ENCODE measurements around the gene DACT3. TPM values are rescaled to one million over a fixed set of nuclear protein-coding genes. Genes with fewer than 3 reads are reported as not detected.
"Not testable (repeated sequence)": the region's sequence is repeated elsewhere in the genome, so short reads cannot be mapped to it uniquely, and the experiment has no call there.

The DACT3 gene
- total RNA-seq, 4 donors from 2014 or later = 1.7 to 3.2 (median 2.7) TPM

DNA sequence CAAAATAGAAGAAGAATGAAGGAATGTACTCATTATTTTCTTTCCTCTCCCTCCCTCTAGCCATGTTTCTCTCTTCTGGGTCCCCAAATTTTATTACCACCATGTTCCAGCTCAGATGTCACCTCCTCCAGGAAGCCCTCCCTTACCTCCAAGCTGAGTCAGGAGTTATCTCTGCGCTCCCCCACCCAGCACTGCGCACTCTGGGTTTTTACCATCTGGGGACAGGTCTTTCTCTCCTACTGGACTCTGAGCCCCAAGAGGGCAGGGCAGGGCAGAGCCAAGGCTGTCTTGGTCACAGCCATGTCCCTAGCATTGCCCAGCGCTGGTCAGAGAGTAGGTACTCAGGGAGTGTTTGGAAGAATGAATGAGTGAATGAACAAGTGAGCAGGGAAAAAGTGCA is 27.9 kb downstream of the DACT3 start:
- Histone ChIP-seq H3K4me3 (replicated peaks in 1 of 3) (no peak overlapping the region), H3K27me3 (peaks cover 9% of the 10 kb centered on the region), H3K36me3 (no peaks in the 10 kb centered on the region), H3K9me3 (no peaks in the 10 kb centered on the region), H3K4me1 (peaks cover 6 to 19% of the 10 kb centered on the region in 2 donors), H3K27ac (no peak overlapping the region)
- intact Hi-C loops (cut with DNase I) = no loop called here
- TF ChIP-seq, protein P1, sequence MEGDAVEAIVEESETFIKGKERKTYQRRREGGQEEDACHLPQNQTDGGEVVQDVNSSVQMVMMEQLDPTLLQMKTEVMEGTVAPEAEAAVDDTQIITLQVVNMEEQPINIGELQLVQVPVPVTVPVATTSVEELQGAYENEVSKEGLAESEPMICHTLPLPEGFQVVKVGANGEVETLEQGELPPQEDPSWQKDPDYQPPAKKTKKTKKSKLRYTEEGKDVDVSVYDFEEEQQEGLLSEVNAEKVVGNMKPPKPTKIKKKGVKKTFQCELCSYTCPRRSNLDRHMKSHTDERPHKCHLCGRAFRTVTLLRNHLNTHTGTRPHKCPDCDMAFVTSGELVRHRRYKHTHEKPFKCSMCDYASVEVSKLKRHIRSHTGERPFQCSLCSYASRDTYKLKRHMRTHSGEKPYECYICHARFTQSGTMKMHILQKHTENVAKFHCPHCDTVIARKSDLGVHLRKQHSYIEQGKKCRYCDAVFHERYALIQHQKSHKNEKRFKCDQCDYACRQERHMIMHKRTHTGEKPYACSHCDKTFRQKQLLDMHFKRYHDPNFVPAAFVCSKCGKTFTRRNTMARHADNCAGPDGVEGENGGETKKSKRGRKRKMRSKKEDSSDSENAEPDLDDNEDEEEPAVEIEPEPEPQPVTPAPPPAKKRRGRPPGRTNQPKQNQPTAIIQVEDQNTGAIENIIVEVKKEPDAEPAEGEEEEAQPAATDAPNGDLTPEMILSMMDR (IDR thresholded peaks at IDR 0.05) = no peak
- no peak for TF ChIP-seq POLR2A (IDR thresholded peaks at IDR 0.05)
- 85 to 92% methylated on average over 3 of the region's 3 CpGs for WGBS, 2 donors
- no peak for DNase-seq

DNA sequence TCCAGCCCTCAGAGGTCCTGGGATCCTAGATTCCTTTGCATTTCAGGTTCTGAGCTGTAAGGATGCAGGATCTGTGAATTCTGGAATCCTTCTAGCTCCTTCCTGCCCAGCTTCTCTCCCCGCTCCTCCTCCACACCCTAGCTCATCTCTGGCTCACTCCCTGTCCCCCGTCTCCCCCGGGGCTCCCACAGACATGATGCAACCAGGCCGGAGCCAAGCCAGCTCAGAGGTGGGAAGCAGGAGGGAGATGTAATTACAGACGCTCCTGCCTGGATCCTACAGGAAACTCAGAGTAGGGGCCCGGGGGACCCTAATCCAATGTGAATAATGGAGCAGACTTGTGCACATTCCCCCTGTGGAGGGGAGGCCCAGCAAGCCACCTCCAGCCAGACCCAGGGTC is 29.5 kb downstream of the DACT3 start:
- Histone ChIP-seq H3K36me3 (no peaks in the 10 kb centered on the region), H3K4me3 (replicated peaks in 1 of 3) (no peak overlapping the region), H3K4me1 (peaks cover 6 to 24% of the 10 kb centered on the region in 2 donors), H3K9me3 (no peaks in the 10 kb centered on the region), H3K27ac (no peak overlapping the region), H3K27me3 (peaks cover 9% of the 10 kb centered on the region)
- no peak for DNase-seq
- WGBS, 2 donors = 68 to 76% methylated on average over 6 of the region's 6 CpGs
- TF ChIP-seq, protein P1 (IDR thresholded peaks at IDR 0.05) = no peak
- TF ChIP-seq POLR2A (IDR thresholded peaks at IDR 0.05) = no peak
- intact Hi-C loops (cut with DNase I) = no loop called here

DNA sequence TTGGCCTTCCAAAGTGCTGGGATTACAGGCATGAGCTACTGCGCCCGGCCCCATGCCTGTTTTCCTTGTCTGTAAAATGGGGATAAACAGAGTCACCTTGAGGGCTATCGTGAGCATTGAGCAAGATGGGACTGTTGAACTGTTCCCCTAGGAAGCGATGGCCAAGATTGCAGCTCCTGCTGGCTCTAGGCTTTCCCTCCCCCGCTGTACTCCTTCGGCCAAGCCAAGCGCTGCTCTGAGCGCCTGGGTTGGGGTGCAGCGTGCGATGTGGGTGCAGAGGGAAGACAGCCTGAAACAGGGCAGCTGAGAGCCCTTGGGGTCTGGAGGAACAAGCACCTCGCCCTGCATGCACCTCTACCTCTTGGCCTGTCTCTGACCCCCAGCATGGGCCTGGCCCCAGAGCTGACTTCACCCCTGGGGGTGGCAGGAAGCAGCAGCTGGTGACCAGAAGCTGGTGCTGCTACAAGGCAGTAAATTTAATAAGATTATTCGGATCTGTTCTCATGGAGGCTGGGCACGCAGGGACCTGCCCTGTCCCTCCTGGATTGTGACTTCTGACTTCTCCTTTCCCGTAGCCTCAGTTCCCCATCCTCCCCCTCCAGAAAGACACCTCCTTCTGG is 30.3 kb downstream of the DACT3 start:
- Histone ChIP-seq H3K27me3 (peaks cover 9% of the 10 kb centered on the region), H3K36me3 (no peaks in the 10 kb centered on the region), H3K27ac (no peak overlapping the region), H3K4me3 (replicated peaks in 1 of 3) (no peak overlapping the region), H3K9me3 (no peaks in the 10 kb centered on the region), H3K4me1 (peaks cover 6 to 32% of the 10 kb centered on the region in 2 donors)
- intact Hi-C loops (cut with DNase I) = no loop called here
- TF ChIP-seq POLR2A (IDR thresholded peaks at IDR 0.05) = no peak
- TF ChIP-seq, protein P1 (IDR thresholded peaks at IDR 0.05) = no peak
- 85 to 91% methylated on average over 14 of the region's 14 CpGs for WGBS, 2 donors
- DNase-seq = no peak

DNA sequence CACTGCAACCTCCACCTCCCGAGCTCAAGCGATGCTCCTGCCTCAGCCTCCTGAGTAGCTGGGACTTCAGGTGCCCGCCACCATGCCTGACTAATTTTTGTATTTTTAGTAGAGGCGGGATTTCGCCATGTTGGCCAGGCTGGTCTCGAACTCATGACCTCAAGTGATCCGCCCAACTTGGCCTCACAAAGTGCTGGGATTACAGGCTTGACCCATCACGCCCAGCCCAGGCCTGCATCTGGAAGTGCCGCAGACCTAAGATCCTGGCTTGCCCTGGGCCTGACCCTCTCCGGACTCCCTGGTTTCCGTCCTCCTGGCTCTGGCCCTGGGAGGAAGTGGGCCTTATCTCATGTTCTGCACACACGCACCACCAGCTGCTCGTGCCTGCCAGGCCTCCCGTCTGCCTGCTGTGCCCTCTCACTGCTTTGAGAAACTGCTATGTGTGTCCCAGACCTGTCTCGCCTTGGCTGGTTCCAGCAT is 31.4 kb downstream of the DACT3 start:
- 85 to 91% methylated on average over 15 of the region's 15 CpGs for WGBS, 2 donors
- intact Hi-C loops (cut with DNase I) = no loop called here

DNA sequence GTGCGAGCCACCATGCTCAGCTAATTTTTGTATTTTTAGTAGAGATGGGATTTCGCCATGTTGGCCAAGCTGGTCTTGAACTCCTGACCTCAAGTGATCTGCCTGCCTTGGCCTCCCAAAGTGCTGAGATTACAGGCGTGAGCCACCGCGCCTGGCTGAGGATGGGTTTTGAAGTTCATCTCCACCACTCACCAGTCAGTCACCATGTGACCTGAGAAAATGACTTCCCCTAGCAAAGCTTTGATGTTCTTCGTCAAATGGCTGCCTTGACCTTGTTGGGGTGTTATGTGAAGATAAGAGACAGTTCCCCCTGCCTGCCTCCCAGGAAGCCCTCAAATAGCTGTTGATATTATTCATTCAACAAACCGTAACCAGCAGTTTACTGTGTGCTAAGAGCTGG is 32.0 kb downstream of the DACT3 start:
- H3K9me3 ChIP-seq; H3K4me3 ChIP-seq (replicated peaks in 1 of 3); H3K36me3 ChIP-seq; H3K27ac ChIP-seq; intact Hi-C loops (cut with DNase I); DNase-seq; H3K27me3 ChIP-seq: not testable (repeated sequence)
- H3K4me1 ChIP-seq = peaks cover 5 to 27% of the 10 kb centered on the region in 2 donors
- WGBS, 2 donors = 90 to 95% methylated on average over 7 of the region's 7 CpGs

More for the DNA sequence above, 31.4 kb downstream of the DACT3 start:
- Histone ChIP-seq H3K27me3 (peaks cover 3% of the 10 kb centered on the region), H3K4me1 (peaks cover 6 to 32% of the 10 kb centered on the region in 2 donors), H3K4me3 (replicated peaks in 1 of 3) (no peak overlapping the region), H3K9me3 (no peaks in the 10 kb centered on the region), H3K27ac (no peak overlapping the region), H3K36me3 (no peaks in the 10 kb centered on the region)
- DNase-seq = no peak
- TF ChIP-seq, protein P1 (IDR thresholded peaks at IDR 0.05) = no peak
- no peak for TF ChIP-seq POLR2A (IDR thresholded peaks at IDR 0.05)

Measured in thyroid gland (tissue), 4 donors.